GM23338 (cell line): ENCODE measurements around the gene SNX1. TPM values are rescaled to one million over a fixed set of nuclear protein-coding genes. Genes with fewer than 3 reads are reported as not detected.

ENCODE experiments used
- ATAC-seq: fragments of 200-7000 bp; cut with Tn5 transposase; 3 replicates; pipeline ENCODE4 v1.9.1; 2020
- DNase-seq: peaks from one replicate; pipeline ENCODE4 v3.0.0-alpha.2; 2015; ENCODE audit warnings: low spot score
- H2AFZ ChIP-seq: fragments of 200-600 bp; sonication (generic); 2 replicates; pipeline ENCODE4 v1.8.0; 2016; ENCODE audit warnings: antibody characterized with exemption, mild to moderate bottlenecking, moderate library complexity
- H3F3A ChIP-seq: fragments of 200-600 bp; sonication (generic); replicated peaks from 2 replicates; pipeline ENCODE4 v1.8.0; 2017; ENCODE audit warnings: antibody characterized with exemption, mixed run types, low read depth
- H3K27ac ChIP-seq: fragments of 200-600 bp; sonication (generic); 2 replicates; pipeline ENCODE4 v1.6.1; 2016; ENCODE audit warnings: low read depth
- H3K27me3 ChIP-seq: fragments of 200-600 bp; sonication (generic); 2 replicates; pipeline ENCODE4 v1.8.0; 2016; ENCODE audit warnings: mild to moderate bottlenecking, mixed run types, moderate library complexity; ENCODE audit not compliant: insufficient read depth
- H3K36me3 ChIP-seq: fragments of 200-600 bp; sonication (generic); 2 replicates; pipeline ENCODE4 v1.8.0; 2016; ENCODE audit warnings: mild to moderate bottlenecking; ENCODE audit not compliant: insufficient read depth
- H3K4me1 ChIP-seq: fragments of 200-600 bp; sonication (generic); 2 replicates; pipeline ENCODE4 v1.8.0; 2016; ENCODE audit warnings: mild to moderate bottlenecking, moderate library complexity; ENCODE audit not compliant: insufficient read depth
- H3K4me2 ChIP-seq: fragments of 200-600 bp; sonication (generic); 2 replicates; pipeline ENCODE4 v1.7.1; 2017; ENCODE audit warnings: mixed run types
- H3K4me3 ChIP-seq: fragments of 200-600 bp; sonication (generic); 2 replicates; pipeline ENCODE4 v1.6.1; 2016; ENCODE audit warnings: mixed run types
- H3K79me2 ChIP-seq: fragments of 200-600 bp; sonication (generic); replicated peaks from 2 replicates; pipeline ENCODE4 v1.8.0; 2017; ENCODE audit warnings: mild to moderate bottlenecking; ENCODE audit not compliant: insufficient read depth
- H3K9me2 ChIP-seq: fragments of 200-600 bp; sonication (generic); 2 replicates; pipeline ENCODE4 v1.8.0; 2017; ENCODE audit not compliant: insufficient read depth
- H4K20me1 ChIP-seq: fragments of 200-600 bp; sonication (generic); replicated peaks from 2 replicates; pipeline ENCODE4 v1.8.0; 2017; ENCODE audit warnings: mild to moderate bottlenecking; ENCODE audit not compliant: insufficient read depth
- H3K27ac Mint-ChIP-seq: 2 replicates; pipeline ENCODE4 v1.8.0; 2020; ENCODE audit warnings: inconsistent platforms, mild to moderate bottlenecking, moderate library complexity, mixed read lengths
- H3K27me3 Mint-ChIP-seq: 3 replicates; pipeline ENCODE4 v1.8.0; 2022; ENCODE audit warnings: low read depth, mild to moderate bottlenecking, moderate library complexity, mixed read lengths, inconsistent platforms; ENCODE audit not compliant: insufficient read depth, poor library complexity
- H3K36me3 Mint-ChIP-seq: 3 replicates; pipeline ENCODE4 v1.8.0; 2021; ENCODE audit warnings: low read depth, mild to moderate bottlenecking, inconsistent platforms, moderate library complexity, mixed read lengths
- H3K4me1 Mint-ChIP-seq: 3 replicates; pipeline ENCODE4 v1.8.0; 2020; ENCODE audit warnings: mild to moderate bottlenecking, inconsistent platforms, mixed read lengths
- H3K4me3 Mint-ChIP-seq: 3 replicates; pipeline ENCODE4 v1.8.0; 2021; ENCODE audit warnings: moderate library complexity, mild to moderate bottlenecking, inconsistent platforms, mixed read lengths
- H3K9me3 Mint-ChIP-seq: 3 replicates; pipeline ENCODE4 v1.8.0; 2020; ENCODE audit warnings: moderate library complexity, mild to moderate bottlenecking, inconsistent platforms, mixed read lengths
- CREB1 ChIP-seq: fragments of 250-450 bp; sonication (Bioruptor Pico); IDR thresholded peaks from 2 replicates; pipeline ENCODE4 v1.5.0; 2020; ENCODE audit warnings: low read depth, mild to moderate bottlenecking, moderate library complexity
- ETS1 ChIP-seq: IDR thresholded peaks from 2 replicates; pipeline ENCODE4 v1.6.1; 2016; ENCODE audit warnings: antibody characterized with exemption
- EZH2phosphoT487 ChIP-seq: fragments of 200-600 bp; sonication (generic); IDR thresholded peaks from one replicate; pipeline ENCODE4 v1.8.1; 2018; ENCODE audit warnings: antibody characterized with exemption; ENCODE audit not compliant: unreplicated experiment
- JUNB ChIP-seq: IDR thresholded peaks from one replicate; pipeline ENCODE4 v1.6.1; 2016; ENCODE audit warnings: antibody characterized with exemption; ENCODE audit not compliant: unreplicated experiment
- POLR2AphosphoS5 ChIP-seq: IDR thresholded peaks from 2 replicates; pipeline ENCODE4 v1.6.1; 2016; ENCODE audit warnings: antibody characterized with exemption, low read depth
- ZNF114 ChIP-seq: fragments of 250-450 bp; sonication (Bioruptor Pico); IDR thresholded peaks from 2 replicates; pipeline ENCODE4 v1.5.0; 2020; ENCODE audit warnings: mild to moderate bottlenecking, moderate library complexity
- long read RNA-seq: library from polyadenylated mRNA; unstranded; transcript quantifications from one replicate; pipeline ENCODE4 v2.0.0, GENCODE V29; 2020; ENCODE audit not compliant: unreplicated experiment
- polyA plus RNA-seq: library from polyadenylated mRNA; unstranded; fragments of >200 nt; fragmentation: Nextera tagmentation; extraction: Ambion mirVana; gene quantifications from 2 replicates; pipeline ENCODE4 v1.2.1, GENCODE V29; 2016
- total RNA-seq: library from RNA; depleted of rRNA; stranded (reverse); fragments of >200 nt; shearing (Covaris generic); gene quantifications from 2 replicates; pipeline ENCODE4 v1.2.3, GENCODE V29; 2014; rRNA removed
- TF ChIP-seq, protein P1 (sequence below): IDR thresholded peaks from one replicate; pipeline ENCODE4 v1.6.1; 2018; ENCODE audit warnings: antibody characterized with exemption; ENCODE audit not compliant: unreplicated experiment

The SNX1 gene
- 27.5 and 33.3 TPM in 2 replicates for total RNA-seq
- 29.1 and 33.8 TPM in 2 replicates for polyA plus RNA-seq
- long read RNA-seq, transcript SNX1-208 (15 exons, 1,971 nt) = major isoform, 18 of 24 reads
- long read RNA-seq, partial matches to known transcripts = 3 of 24 reads
- long read RNA-seq, other reads (novel, unspliced or antisense) = 2 of 24 reads

- peak; percentile 61 for ATAC-seq
- H2AFZ ChIP-seq = peak within 1 kb of the TSS; percentile 87
- Mint-ChIP-seq H3K36me3 (no peaks in the 10 kb centered on the region), H3K27ac (peak within 1 kb of the TSS; percentile 68; the same call in 1 of the 2 replicates), H3K4me1 (peaks cover 26% of the 10 kb centered on the region), H3K9me3 (no peaks in the 10 kb centered on the region), H3K4me3 (peak within 1 kb of the TSS; percentile 97), H3K27me3 (peaks cover 10% of the 10 kb centered on the region)
- peaks cover 27% of the 10 kb centered on the region for H3K4me1 ChIP-seq
- peak within 1 kb of the TSS; percentile 84 for H3K4me3 ChIP-seq
- peak within 1 kb of the TSS; percentile 93 for H3K4me2 ChIP-seq
- H3K9me2 ChIP-seq = no peaks in the 10 kb centered on the region
- peaks cover 69% of the 10 kb centered on the region for H3K79me2 ChIP-seq
- H4K20me1 ChIP-seq = peaks cover 9% of the 10 kb centered on the region; the same call in 1 of the 2 replicates
- DNase-seq = peak; percentile 93
- H3K27me3 ChIP-seq = no peaks in the 10 kb centered on the region
- TF ChIP-seq ETS1 = peak; percentile 70; the same call in 1 of the 2 replicates
- TF ChIP-seq CREB1 (CRISPR knock-in tag) = peak; percentile 50; the same call in 1 of the 2 replicates
- peak; percentile 70 for TF ChIP-seq POLR2AphosphoS5
- TF ChIP-seq EZH2phosphoT487 = no peak
- no peak for TF ChIP-seq JUNB
- TF ChIP-seq, protein P1, sequence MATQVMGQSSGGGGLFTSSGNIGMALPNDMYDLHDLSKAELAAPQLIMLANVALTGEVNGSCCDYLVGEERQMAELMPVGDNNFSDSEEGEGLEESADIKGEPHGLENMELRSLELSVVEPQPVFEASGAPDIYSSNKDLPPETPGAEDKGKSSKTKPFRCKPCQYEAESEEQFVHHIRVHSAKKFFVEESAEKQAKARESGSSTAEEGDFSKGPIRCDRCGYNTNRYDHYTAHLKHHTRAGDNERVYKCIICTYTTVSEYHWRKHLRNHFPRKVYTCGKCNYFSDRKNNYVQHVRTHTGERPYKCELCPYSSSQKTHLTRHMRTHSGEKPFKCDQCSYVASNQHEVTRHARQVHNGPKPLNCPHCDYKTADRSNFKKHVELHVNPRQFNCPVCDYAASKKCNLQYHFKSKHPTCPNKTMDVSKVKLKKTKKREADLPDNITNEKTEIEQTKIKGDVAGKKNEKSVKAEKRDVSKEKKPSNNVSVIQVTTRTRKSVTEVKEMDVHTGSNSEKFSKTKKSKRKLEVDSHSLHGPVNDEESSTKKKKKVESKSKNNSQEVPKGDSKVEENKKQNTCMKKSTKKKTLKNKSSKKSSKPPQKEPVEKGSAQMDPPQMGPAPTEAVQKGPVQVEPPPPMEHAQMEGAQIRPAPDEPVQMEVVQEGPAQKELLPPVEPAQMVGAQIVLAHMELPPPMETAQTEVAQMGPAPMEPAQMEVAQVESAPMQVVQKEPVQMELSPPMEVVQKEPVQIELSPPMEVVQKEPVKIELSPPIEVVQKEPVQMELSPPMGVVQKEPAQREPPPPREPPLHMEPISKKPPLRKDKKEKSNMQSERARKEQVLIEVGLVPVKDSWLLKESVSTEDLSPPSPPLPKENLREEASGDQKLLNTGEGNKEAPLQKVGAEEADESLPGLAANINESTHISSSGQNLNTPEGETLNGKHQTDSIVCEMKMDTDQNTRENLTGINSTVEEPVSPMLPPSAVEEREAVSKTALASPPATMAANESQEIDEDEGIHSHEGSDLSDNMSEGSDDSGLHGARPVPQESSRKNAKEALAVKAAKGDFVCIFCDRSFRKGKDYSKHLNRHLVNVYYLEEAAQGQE = peak; percentile 75
- no peaks in the 10 kb centered on the region for H3K36me3 ChIP-seq
- H3F3A ChIP-seq = no peaks in the 10 kb centered on the region
- H3K27ac ChIP-seq = peak within 1 kb of the TSS; percentile 40; the same call in 1 of the 2 replicates
Measured at GRCh38 chr15:64095795-64096667, at the start of gene SNX1. Gene SNX1, plus strand, starts transcription at chr15:64095982. Its CDS starts 32 bp downstream, at chr15:64096014.

DNA sequence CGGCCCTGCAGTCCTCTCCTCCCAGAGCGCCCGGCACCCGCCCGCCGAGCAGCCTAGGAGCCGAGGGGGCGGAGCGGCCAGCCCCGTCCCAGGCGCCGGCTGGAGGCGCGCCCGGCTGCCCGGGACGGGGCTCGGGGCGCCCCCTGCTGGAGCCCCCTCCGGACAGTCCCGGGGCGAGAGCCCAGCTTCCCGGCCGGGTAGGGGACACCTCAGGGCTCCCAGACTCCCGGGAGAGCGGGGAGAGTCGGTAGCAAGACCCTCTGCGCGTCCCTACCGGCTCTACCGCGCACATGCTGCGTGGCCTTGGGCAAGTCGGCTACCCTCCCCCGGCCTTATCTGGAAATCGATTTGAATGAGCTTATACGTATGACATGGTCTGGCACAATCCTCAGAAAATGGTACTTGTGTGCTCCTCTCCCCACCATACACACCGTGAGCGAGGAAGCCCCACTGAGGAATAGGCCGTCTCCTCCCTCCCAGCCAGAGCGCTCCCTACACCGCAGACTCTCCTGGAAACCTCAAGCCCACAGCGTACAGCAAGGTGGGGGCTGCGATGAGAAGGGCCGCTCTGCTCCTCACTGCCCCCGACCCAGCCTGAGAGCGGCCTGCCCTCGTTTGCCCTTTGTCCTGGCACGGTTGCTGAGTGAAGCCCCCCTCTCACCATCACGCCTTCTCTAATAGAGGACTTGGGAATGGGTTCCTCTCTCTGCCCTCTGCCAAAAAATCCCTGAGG is 49.2 kb upstream of the SNX1 start, which contains the start of gene DAPK2:
Gene DAPK2, minus strand, starts transcription at position 65 of the 733 bp plus-strand sequence. CDS start 6,224 bp downstream, outside the sequence.
- H3K4me1 Mint-ChIP-seq = peaks cover 9% of the 10 kb centered on the region
- no peaks in the 10 kb centered on the region for H3K36me3 Mint-ChIP-seq
- Histone ChIP-seq H3K36me3 (no peaks in the 10 kb centered on the region), H3K27me3 (peaks cover 38% of the 10 kb centered on the region), H3K4me1 (peaks cover 9% of the 10 kb centered on the region; the same call in 1 of the 2 replicates), H3F3A (no peaks in the 10 kb centered on the region), H3K4me2 (peak within 1 kb of the TSS; percentile 93), H3K79me2 (no peaks in the 10 kb centered on the region), H3K27ac (no peak within 1 kb of the TSS), H2AFZ (peak within 1 kb of the TSS; percentile 99), H3K9me2 (no peaks in the 10 kb centered on the region), H4K20me1 (no peaks in the 10 kb centered on the region), H3K4me3 (peak within 1 kb of the TSS; percentile 76)
- peak; percentile 89 for ATAC-seq
- no peaks in the 10 kb centered on the region for H3K9me3 Mint-ChIP-seq
- DNase-seq = peak; percentile 85
- H3K27ac Mint-ChIP-seq = no peak within 1 kb of the TSS
- H3K4me3 Mint-ChIP-seq = peak within 1 kb of the TSS; percentile 78
- H3K27me3 Mint-ChIP-seq = peaks cover 28% of the 10 kb centered on the region
- TF ChIP-seq JUNB (no peak), ZNF114 (CRISPR knock-in tag) (no peak)
